Smooth muscle cell (in vitro differentiated cells): ENCODE data around the gene PLPPR1. TPM values are rescaled to one million over a fixed set of nuclear protein-coding genes. Genes with fewer than 3 reads are reported as not detected.

Source experiments
- DNase-seq: peaks from one replicate; lab custom pipeline; 2025; ENCODE audit not compliant: unreplicated experiment; lab: John Stamatoyannopoulos, UW
- H2AFZ ChIP-seq: fragments of 200-600 bp; sonication (generic); 2 replicates; pipeline ENCODE4 v1.6.0; 2016; ENCODE audit warnings: antibody characterized with exemption, low read depth, mild to moderate bottlenecking
- H3F3A ChIP-seq: fragments of 200-600 bp; sonication (generic); 2 replicates; pipeline ENCODE4 v1.6.0; 2017; ENCODE audit warnings: antibody characterized with exemption, low read depth
- H3K27ac ChIP-seq: fragments of 200-600 bp; sonication (generic); 2 replicates; pipeline ENCODE4 v1.5.1; 2016; ENCODE audit warnings: low read depth, mild to moderate bottlenecking
- H3K27me3 ChIP-seq: fragments of 200-600 bp; sonication (generic); 2 replicates; pipeline ENCODE4 v1.6.1; 2016; ENCODE audit warnings: low read depth, mild to moderate bottlenecking
- H3K36me3 ChIP-seq: fragments of 200-600 bp; sonication (generic); 2 replicates; pipeline ENCODE4 v1.5.1; 2016; ENCODE audit warnings: low read depth
- H3K4me1 ChIP-seq: fragments of 200-600 bp; sonication (generic); 2 replicates; pipeline ENCODE4 v1.5.1; 2016; ENCODE audit warnings: low read depth
- H3K4me2 ChIP-seq: fragments of 200-600 bp; sonication (generic); 2 replicates; pipeline ENCODE4 v1.6.0; 2016; ENCODE audit warnings: mild to moderate bottlenecking
- H3K4me3 ChIP-seq: fragments of 200-600 bp; sonication (generic); 2 replicates; pipeline ENCODE4 v1.5.1; 2016; ENCODE audit warnings: mild to moderate bottlenecking
- H3K79me2 ChIP-seq: fragments of 200-600 bp; sonication (generic); 2 replicates; pipeline ENCODE4 v1.6.0; 2016; ENCODE audit warnings: low read depth, mild to moderate bottlenecking
- H3K9ac ChIP-seq: fragments of 200-600 bp; sonication (generic); 2 replicates; pipeline ENCODE4 v1.6.0; 2016; ENCODE audit warnings: low read depth
- H3K9me3 ChIP-seq: fragments of 200-600 bp; sonication (generic); replicated peaks from 2 replicates; pipeline ENCODE4 v1.5.1; 2016; ENCODE audit warnings: low read depth
- H4K20me1 ChIP-seq: fragments of 200-600 bp; sonication (generic); 2 replicates; pipeline ENCODE4 v1.6.0; 2016; ENCODE audit warnings: low read depth
- CTCF ChIP-seq: fragments of 200-600 bp; sonication (generic); IDR thresholded peaks from 2 replicates; pipeline ENCODE4 v1.5.1; 2017; ENCODE audit warnings: borderline replicate concordance, mild to moderate bottlenecking, antibody characterized with exemption; ENCODE audit not compliant: insufficient read depth, poor library complexity, severe bottlenecking
- WGBS: methylation state at CpG from one replicate; pipeline ENCODE4 v1.1.7; 2016; ENCODE audit warnings: low lambda C conversion rate; 5-methylcytosine and 5-hydroxymethylcytosine counted together
- polyA plus RNA-seq: library from polyadenylated mRNA; unstranded; fragments of >200 nt; fragmentation: Nextera tagmentation; extraction: Ambion mirVana; gene quantifications from 2 replicates; pipeline ENCODE4 v1.2.1, GENCODE V29; 2016
- total RNA-seq: library from RNA; depleted of rRNA; stranded (reverse); fragments of >200 nt; gene quantifications from 2 replicates; pipeline ENCODE4 v1.2.3, GENCODE V29; 2014

The PLPPR1 gene
- total and polyA plus RNA-seq, 2 experiments from 2014 or later = not detected

GRCh38 chr9:101197026-101197425 is 168.5 kb downstream of the PLPPR1 start:
- no peaks in the 10 kb centered on the region for H4K20me1 ChIP-seq
- no peaks in the 10 kb centered on the region for H3K9me3 ChIP-seq
- no peak for DNase-seq
- no peaks in the 10 kb centered on the region for H3K36me3 ChIP-seq
- no peak overlapping the region for H3K4me3 ChIP-seq
- H3K79me2 ChIP-seq = no peaks in the 10 kb centered on the region
- H3K4me2 ChIP-seq = no peak overlapping the region
- 81% methylated on average over 4 of the region's 4 CpGs for whole genome bisulfite sequencing
- no peak overlapping the region for H3K9ac ChIP-seq
- H3K27ac ChIP-seq = no peak overlapping the region
- TF ChIP-seq CTCF = no peak
- no peak overlapping the region for H2AFZ ChIP-seq
- H3K4me1 ChIP-seq = no peaks in the 10 kb centered on the region
- H3K27me3 ChIP-seq = no peaks in the 10 kb centered on the region
- no peaks in the 10 kb centered on the region for H3F3A ChIP-seq

- no peaks in the 10 kb centered on the region for H3K4me1 ChIP-seq
- no peak overlapping the region for H3K4me3 ChIP-seq
- TF ChIP-seq CTCF = no peak
- H2AFZ ChIP-seq = no peak overlapping the region
- H3K27ac ChIP-seq = no peak overlapping the region
- H3K36me3 ChIP-seq = no peaks in the 10 kb centered on the region
- WGBS = 71% methylated on average over 2 of the region's 2 CpGs
- H4K20me1 ChIP-seq = no peaks in the 10 kb centered on the region
- H3K9ac ChIP-seq = no peak overlapping the region
- no peaks in the 10 kb centered on the region for H3F3A ChIP-seq
- no peak for DNase-seq
- H3K9me3 ChIP-seq = no peaks in the 10 kb centered on the region
- no peaks in the 10 kb centered on the region for H3K27me3 ChIP-seq
- no peaks in the 10 kb centered on the region for H3K79me2 ChIP-seq
- H3K4me2 ChIP-seq = no peak overlapping the region
Observed at GRCh38 chr9:101200852-101201251, 172.3 kb downstream of the PLPPR1 start.

- H4K20me1 ChIP-seq = no peaks in the 10 kb centered on the region
- DNase-seq = no peak
Observed at GRCh38 chr9:101201630-101202029, 173.1 kb downstream of the PLPPR1 start.

More at GRCh38 chr9:101201630-101202029, 173.1 kb downstream of the PLPPR1 start:
- Histone ChIP-seq H3K4me2 (no peak overlapping the region), H3K9ac (no peak overlapping the region), H3K79me2 (no peaks in the 10 kb centered on the region), H3K4me3 (no peak overlapping the region), H3K27ac (no peak overlapping the region), H3K27me3 (peaks cover 3% of the 10 kb centered on the region), H3K9me3 (no peaks in the 10 kb centered on the region), H3F3A (no peaks in the 10 kb centered on the region), H2AFZ (no peak overlapping the region), H3K4me1 (no peaks in the 10 kb centered on the region), H3K36me3 (no peaks in the 10 kb centered on the region)
- 85% methylated on average over 2 of the region's 2 CpGs for WGBS
- no peak for TF ChIP-seq CTCF
